D341Med (cell line): ENCODE measurements around the gene KPTN.
"Not testable (repeated sequence)": the region's sequence is repeated elsewhere in the genome, so short reads cannot be mapped to it uniquely, and the experiment has no call there.

Experiments used
- DNase-seq: peaks from one replicate; pipeline ENCODE4 v3.0.0; 2012; ENCODE audit warnings: low spot score

Gene KPTN

GRCh38 chr19:47491358-47492136, 7.5 kb upstream of the KPTN start:
- DNase-seq = no peak

DNA sequence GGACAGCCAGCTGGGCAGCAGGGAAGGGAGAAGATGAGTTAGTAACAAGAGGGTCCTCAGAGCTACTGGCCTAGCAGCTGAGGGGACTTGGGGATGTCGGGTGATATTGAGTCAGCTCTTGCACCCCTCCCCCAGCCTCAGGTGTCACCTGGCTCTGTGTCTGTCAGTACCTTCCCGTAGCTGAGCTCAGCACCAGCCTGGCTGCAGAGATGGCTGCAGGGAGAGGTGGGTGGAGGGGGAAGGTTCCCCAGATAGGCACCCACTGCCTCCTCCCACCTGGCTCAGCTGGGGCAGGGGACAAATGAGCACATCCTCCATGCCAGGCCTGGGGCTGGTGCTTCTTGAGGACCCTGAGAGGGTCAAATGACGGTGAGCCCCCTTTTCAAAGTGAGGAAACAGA, 6.8 kb upstream of the KPTN start:
- no peak for DNase-seq

GRCh38 chr19:47490031-47490430, 6.0 kb upstream of the KPTN start:
- DNase-seq = no peak

DNA sequence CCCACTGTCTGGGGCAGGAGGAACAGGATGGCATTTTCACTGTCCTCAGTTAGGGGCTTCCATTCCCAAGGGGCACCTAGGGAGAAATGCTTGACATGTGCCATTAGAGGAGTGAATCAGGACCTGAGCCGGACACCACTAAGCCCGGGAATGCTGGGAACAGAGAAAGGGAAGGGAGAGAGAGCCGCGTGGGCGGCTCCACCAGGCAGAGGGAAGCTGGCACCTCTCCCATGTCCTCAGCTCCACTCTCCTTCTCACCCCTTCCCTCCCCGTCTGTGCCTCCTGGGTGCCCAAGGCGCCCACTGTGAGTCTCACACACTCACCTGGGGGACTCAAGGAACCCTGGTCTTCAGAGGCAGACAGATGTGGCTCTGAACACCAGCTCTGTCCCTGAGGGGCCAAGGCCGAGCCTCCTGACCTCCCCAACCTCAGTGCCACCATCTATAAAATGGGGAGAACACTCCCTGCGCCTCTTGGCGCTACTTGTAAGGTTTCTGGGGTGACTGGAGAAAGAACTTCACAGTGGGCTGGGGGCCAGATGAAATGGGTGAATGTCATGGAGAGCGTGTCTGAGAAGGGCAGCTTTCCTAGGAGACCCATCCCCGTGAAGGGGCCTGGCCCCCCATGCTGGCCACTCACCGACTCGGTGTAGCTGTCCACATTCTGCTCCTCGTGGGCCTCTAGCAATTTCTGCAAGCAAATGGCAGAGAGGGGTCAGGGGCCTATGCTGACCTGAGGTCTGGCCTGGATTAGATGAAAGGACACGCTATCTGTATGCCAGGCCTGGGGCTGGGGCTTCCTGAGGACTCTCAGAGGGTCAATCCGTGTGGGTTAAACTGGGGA, 5.3 kb upstream of the KPTN start:
- no peak for DNase-seq

DNA sequence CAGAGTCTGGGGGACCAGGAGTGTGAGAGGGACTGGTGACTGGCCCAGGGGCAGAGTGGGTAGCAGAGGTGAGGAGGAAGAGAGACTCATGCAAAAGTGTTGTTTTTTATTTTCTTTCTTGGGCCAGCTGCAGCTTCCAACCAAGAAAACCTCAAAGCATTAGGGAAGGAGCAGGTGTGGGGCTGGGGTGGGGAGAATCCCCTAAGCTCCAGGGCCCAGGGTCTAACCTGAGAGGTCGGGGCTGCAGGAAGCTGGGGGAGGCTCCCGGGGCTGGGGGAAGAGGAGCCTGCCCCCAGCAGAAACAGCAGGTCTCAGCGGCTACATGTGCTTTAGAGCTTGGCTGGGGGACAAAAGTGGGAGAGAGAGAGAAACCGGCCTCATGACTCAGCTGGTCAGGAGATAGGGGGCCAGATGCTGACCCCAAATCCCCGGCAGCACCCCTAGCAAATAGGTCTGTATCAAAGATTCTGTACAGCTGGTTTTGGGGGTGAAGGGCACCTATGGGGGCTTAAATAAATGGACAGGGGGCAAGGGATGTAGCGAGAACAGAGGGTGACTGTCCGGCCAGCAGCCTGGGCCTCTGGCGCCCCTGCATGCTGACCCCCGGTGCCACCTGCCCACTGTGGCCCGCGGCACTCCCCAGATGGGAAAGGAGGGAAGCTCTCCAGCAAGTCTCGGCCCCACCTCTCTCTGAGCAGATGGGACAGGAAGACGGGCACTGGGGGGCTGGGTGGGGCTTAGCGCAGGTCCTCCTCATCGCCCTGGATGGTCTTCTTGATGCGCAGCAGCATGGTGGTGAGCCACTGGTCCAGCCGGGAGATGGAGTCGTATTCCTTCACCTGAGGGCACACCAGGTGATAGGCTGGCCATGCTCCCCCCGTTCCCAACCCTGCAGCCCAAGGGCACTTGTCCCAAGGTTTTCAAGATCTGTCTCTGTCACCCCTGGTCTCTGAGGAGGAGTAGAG, 3.8 kb upstream of the KPTN start:
- no peak for DNase-seq

DNA sequence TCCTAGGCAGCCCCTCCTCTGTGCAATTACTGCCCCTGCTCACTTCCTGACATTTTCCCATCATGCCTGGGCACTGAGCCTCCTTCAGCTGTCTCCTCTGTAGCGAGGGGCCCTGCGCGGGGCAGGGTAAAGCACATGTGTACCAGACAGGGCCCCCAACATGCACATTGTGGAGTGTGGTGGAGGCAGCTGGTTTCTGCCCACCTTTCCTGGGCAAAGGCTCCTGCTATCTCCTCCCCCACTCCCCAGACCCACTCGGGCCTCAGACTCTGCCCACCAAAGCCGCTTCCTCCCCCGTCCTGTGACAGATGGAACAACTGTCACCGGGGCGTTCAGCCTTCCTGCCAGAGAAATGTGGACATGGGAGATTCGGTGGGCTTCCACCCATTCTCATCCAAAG, 2.9 kb upstream of the KPTN start:
- no peak for DNase-seq

DNA sequence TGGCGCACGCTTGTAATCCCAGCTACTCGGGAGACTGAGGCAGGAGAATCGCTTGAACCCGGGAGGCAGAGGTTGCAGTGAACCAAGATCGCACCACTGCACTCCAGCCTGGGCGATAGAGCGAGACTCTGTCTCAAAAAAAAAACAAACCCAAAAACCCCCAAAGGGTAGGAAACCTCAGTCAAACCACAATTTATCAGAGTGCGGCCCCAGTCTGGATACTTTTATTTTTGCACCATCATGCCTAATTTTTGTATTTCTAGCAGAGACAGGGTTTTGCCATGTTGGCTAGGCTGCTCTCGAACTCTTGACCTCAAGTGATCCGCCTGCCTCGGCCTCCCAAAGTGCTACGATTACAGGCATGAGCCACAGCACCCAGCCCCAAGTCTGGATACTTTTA, 2.2 kb upstream of the KPTN start:
- not testable (repeated sequence) for DNase-seq

DNA sequence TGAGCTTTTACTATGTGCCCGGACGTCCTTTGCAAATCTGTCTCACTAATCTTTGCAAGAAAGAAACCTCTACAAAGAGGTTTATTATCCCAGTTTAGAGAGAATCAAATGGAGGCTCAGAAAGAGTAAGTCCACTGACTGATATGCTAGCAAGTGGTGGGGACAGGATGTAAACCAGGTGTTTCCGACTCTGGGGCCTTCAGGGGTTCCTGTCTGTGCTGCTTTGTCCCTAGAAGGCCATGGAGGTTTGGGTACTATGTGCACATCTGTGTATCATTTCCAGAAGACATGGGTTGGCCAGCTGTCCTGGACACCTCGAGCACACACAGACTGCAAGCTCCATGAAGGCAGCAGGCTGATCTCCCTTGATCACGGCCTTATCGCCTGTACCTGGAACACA, 1.2 kb upstream of the KPTN start:
- no peak for DNase-seq

GRCh38 chr19:47483200-47483599, 819 bp downstream of the KPTN start:
- no peak for DNase-seq

- no peak for DNase-seq
These were observed 2.5 kb downstream of the KPTN start for GRCh38 chr19:47481460-47482052.

GRCh38 chr19:47480658-47481057, 3.4 kb downstream of the KPTN start:
- no peak for DNase-seq

GRCh38 chr19:47479701-47480503, 4.1 kb downstream of the KPTN start:
- no peak for DNase-seq

DNA sequence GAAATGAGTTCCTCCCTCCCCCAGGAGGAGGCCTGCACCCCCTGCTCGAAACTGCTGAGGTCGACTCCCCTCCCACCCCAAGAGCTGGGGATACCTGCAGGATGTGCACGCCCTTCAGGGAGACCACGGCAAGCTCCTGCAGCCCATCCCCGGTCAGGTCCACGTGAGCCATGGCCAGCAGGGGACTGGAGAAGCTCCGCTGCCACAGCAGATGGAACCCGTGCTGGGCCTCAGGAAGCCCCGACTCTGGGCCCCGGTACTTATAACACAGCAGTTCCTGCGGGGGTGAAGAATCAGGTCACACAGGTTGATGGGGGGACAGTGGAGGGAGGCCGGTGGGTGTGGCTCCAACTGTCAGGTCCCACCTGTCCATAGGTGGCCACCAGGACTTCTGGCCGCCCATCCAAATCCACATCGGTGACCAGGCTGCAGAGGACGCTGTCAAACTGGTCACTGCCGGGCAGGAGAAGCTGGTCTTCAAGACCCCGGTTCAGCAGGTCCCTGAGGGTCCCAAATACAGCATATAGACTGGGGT, 7.5 kb downstream of the KPTN start:
- DNase-seq = no peak

DNA sequence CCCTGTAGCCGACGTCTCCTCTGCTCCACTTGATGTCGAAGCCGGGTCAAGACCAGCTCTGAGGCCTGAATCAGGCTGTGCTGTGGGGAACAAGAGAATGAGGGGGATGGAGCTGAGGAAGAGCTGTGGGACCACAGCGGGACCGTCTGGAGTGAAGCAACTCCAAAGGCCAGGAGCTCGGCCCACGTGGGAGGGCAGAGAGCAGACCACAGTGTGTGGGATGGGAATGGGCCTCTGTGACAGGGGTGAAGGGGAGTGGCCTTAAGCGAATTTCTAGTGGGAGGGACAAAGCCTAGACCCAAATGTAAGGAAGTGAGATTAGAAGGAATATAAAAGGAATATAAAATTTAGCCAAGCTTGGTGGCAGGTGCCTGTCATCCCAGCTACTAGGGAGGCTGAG, 8.6 kb downstream of the KPTN start:
- DNase-seq = no peak

GRCh38 chr19:47473336-47473735, 10.7 kb downstream of the KPTN start:
- no peak for DNase-seq

DNA sequence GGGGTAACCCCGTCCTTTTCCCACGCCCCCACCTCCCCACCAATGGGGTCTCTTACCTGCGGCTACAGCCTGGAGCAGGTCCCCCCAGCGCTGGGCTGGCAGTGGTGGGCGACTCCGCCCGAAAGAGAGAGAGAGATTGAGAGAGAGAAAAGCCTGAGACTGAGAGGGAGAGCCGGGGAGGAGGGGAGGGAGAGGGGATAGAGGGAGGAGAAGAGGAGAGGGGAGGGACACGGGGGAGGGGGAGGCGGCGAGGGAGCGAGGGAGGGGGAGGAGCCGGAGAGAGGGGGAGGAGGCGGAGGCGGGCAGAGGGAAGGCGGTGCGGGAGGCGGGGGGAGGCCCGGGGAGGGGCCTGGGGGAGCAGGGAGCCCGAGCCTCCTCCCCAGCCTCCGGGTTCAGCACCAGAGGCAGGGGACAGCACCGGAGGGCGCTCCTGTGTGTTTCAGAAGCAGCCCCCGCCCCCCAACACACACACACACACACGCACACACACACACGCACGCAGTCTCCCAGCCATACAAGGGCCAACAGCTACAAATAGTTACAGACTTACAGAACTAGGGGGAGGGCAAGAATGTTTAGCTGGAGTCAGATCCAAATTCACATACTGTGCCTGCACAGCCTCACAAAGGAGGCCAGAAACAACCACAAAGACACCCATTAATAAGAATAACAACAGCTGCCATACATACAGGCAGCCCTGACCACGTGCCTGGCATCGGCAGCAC, 12.1 kb downstream of the KPTN start, which contains the start of gene SLC8A2:
Gene SLC8A2 (minus strand): TSS at position 161 of the 725 bp plus-strand sequence. CDS start 5,490 bp downstream, outside the sequence.
- DNase-seq = peak; percentile 95

GRCh38 chr19:47471381-47471732, 12.7 kb downstream of the KPTN start:
- no peak for DNase-seq

- no peak for DNase-seq
These were observed 13.4 kb downstream of the KPTN start for GRCh38 chr19:47470447-47471195.

GRCh38 chr19:47469719-47470118, 14.3 kb downstream of the KPTN start:
- DNase-seq = no peak
